ENCODE measurements around the gene POLA1.
"Not testable (repeated sequence)": the region's sequence is repeated elsewhere in the genome, so short reads cannot be mapped to it uniquely, and the experiment has no call there.

The POLA1 gene

GRCh38 chrX:24796204-24796603 is 102.5 kb downstream of the POLA1 start:
- DNase-seq (ENCODE audit: low read depth) = no peak

GRCh38 chrX:24799078-24799477 is 105.4 kb downstream of the POLA1 start:
- DNase-seq (ENCODE audit: low read depth) = no peak

- no peak for DNase-seq (ENCODE audit: low read depth)
These were observed 105.8 kb downstream of the POLA1 start for GRCh38 chrX:24799565-24799964.

- no peak for DNase-seq (ENCODE audit: low read depth)
These were observed 111.5 kb downstream of the POLA1 start for GRCh38 chrX:24805201-24805600.

- not testable (repeated sequence) for DNase-seq (ENCODE audit: low read depth)
These were observed 126.1 kb downstream of the POLA1 start for GRCh38 chrX:24819807-24820206.

GRCh38 chrX:24828147-24828546 is 134.4 kb downstream of the POLA1 start:
- no peak for DNase-seq (ENCODE audit: low read depth)

- no peak for DNase-seq (ENCODE audit: low read depth)
These were observed 134.9 kb downstream of the POLA1 start for GRCh38 chrX:24828600-24828999.

- DNase-seq (ENCODE audit: low read depth) = no peak
These were observed 140.0 kb downstream of the POLA1 start for GRCh38 chrX:24833695-24834094.

GRCh38 chrX:24837966-24838365 is 144.2 kb downstream of the POLA1 start:
- no peak for DNase-seq (ENCODE audit: low read depth)

- DNase-seq (ENCODE audit: low read depth) = no peak
These were observed 144.9 kb downstream of the POLA1 start for GRCh38 chrX:24838629-24839028.

GRCh38 chrX:24839331-24839730 is 145.6 kb downstream of the POLA1 start:
- no peak for DNase-seq (ENCODE audit: low read depth)

GRCh38 chrX:24842486-24842885 is 148.8 kb downstream of the POLA1 start:
- no peak for DNase-seq (ENCODE audit: low read depth)

GRCh38 chrX:24846550-24847150 is 152.9 kb downstream of the POLA1 start:
- DNase-seq (ENCODE audit: low read depth) = no peak

GRCh38 chrX:24851289-24851688 is 157.6 kb downstream of the POLA1 start:
- no peak for DNase-seq (ENCODE audit: low read depth)

- DNase-seq (ENCODE audit: low read depth) = no peak
These were observed 158.1 kb downstream of the POLA1 start for GRCh38 chrX:24851780-24852179.

- DNase-seq (ENCODE audit: low read depth) = no peak
These were observed 164.5 kb downstream of the POLA1 start for GRCh38 chrX:24858004-24858746.

GRCh38 chrX:24859211-24859841 is 165.6 kb downstream of the POLA1 start:
- no peak for DNase-seq (ENCODE audit: low read depth)

GRCh38 chrX:24860140-24860539 is 166.4 kb downstream of the POLA1 start:
- DNase-seq (ENCODE audit: low read depth) = no peak

GRCh38 chrX:24862343-24862742 is 168.6 kb downstream of the POLA1 start:
- DNase-seq (ENCODE audit: low read depth) = peak; percentile 39

- not testable (repeated sequence) for DNase-seq (ENCODE audit: low read depth)
These were observed 170.1 kb downstream of the POLA1 start for GRCh38 chrX:24863779-24864178.

GRCh38 chrX:24870143-24870542 is 176.4 kb downstream of the POLA1 start:
- no peak for DNase-seq (ENCODE audit: low read depth)

GRCh38 chrX:24874604-24875247 is 181.0 kb downstream of the POLA1 start:
- DNase-seq (ENCODE audit: low read depth) = no peak
